Esophagus squamous epithelium (tissue), 5 donors: ENCODE results near the gene TJP3. TPM values are rescaled to one million over a fixed set of nuclear protein-coding genes. Genes with fewer than 3 reads are reported as not detected.
A peak's percentile ranks its signal among the peaks of the same experiment; 100 is the strongest.

ENCODE experiments used
- DNase-seq: peaks from one replicate; lab custom pipeline; 2025; lab: John Stamatoyannopoulos, UW
- H3K27ac ChIP-seq, 4 donors: fragments of 200-600 bp; sonication (generic); one replicate each; pipeline ENCODE4 v1.5.1; 2016 to 2019; ENCODE audit warnings: mild to moderate bottlenecking in 1 of 4
- H3K27me3 ChIP-seq, 4 donors: fragments of 200-600 bp; sonication (generic); 1 replicate in 3 of 4; 2 replicates in 1 of 4; pipeline versions ENCODE4 v1.5.1 to v1.6.0; 2017 to 2021; ENCODE audit warnings: antibody characterized with exemption in 1 of 4
- H3K36me3 ChIP-seq, 3 donors: fragments of 200-600 bp; sonication (generic); one replicate each; pipeline ENCODE4 v1.5.1; 2016 to 2019
- H3K4me1 ChIP-seq, 3 donors: fragments of 200-600 bp; sonication (generic); one replicate each; pipeline ENCODE4 v1.5.1; 2017 to 2019
- H3K4me3 ChIP-seq, 4 donors: fragments of 200-600 bp; sonication (generic); 1 replicate in 3 of 4; 2 replicates in 1 of 4; pipeline ENCODE4 v1.5.1; 2016 to 2019; ENCODE audit warnings: mild to moderate bottlenecking in 2 of 4, moderate library complexity in 1 of 4
- H3K9me3 ChIP-seq, 3 donors: fragments of 200-600 bp; sonication (generic); one replicate each; pipeline ENCODE4 v1.5.1; 2016 to 2019
- POLR2A ChIP-seq, 4 donors: fragments of 450-650 bp; IDR thresholded peaks; one replicate each; pipeline ENCODE4 v1.6.1; 2017; ENCODE audit warnings: antibody characterized with exemption in 4 of 4, mild to moderate bottlenecking in 4 of 4, moderate library complexity in 3 of 4
- WGBS, 2 donors: methylation state at CpG; one replicate each; pipeline ENCODE4 v1.1.5; 2018; 5-methylcytosine and 5-hydroxymethylcytosine counted together
- intact Hi-C: fragments of 100-400 bp; cut with DNase I; formaldehyde crosslinking; loops from one replicate; pipeline ENCODE4 v1.15.0; 2022
- total RNA-seq, 4 donors: library from RNA; depleted of rRNA; stranded (reverse); fragments of >200 nt; gene quantifications; one replicate each; pipeline ENCODE4 v1.1.0, GENCODE V29; 2016
- TF ChIP-seq, protein P1 (sequence below), 6 experiments: fragments of 450-650 bp in 4 of 6; fragments of 200-600 bp in 2 of 6; sonication (generic) in 2 of 6; IDR thresholded peaks; one replicate each; pipeline ENCODE4 v1.5.1; 2016 to 2019; ENCODE audit warnings: antibody characterized with exemption in 6 of 6, mild to moderate bottlenecking in 4 of 6, moderate library complexity in 4 of 6
- donor health status: DM: yes; HTN: yes; CAD: no.

Gene TJP3
- total RNA-seq, 4 donors from 2014 or later = 23.7 to 71.1 (median 28.0) TPM

DNA sequence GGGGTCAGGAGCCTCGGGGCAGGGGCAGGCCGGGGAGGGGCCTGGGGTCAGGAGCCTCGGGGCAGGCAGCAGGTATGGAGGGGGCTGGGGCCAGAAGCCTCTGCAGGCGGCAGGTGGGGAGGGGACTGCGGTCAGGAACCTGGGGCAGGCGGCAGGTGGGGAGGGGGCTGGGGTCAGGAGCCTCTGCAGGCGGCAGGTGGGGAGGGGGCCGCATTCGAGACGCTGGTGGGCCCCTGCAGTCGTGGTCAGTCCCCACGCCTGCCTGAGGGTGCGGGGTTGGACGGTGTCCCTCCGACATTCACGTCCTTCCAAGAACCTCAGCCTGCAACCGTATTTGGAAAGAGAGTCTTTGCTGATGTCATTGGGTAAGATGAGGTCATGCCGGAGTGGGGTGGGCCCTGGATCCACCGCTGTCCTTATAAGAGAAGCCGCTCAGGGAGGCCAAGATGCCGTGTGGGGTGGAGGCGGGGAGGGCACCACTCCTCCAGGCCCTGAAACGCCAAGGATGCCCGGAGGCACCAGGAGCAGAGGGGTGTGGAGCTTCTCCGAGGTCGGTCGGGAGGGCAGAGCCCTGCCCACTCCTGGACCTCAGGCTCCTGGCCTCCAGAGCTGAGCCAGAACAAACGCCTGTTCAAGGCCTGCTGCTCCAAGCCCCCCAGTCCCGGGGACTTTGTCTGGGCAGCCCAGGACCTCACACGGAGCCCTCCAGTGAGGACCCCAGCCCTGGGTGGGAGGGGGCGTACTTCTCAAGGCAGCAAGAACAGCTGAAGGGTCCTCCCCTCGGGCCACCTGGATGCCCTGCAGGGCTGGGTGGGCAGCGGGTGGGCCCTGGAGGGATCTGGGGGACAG, 38.0 kb upstream of the TJP3 start:
- Histone ChIP-seq H3K36me3 (peaks cover 0 to 10% (median 0%) of the 10 kb centered on the region in 3 donors), H3K27ac (peak overlapping the region; percentile 82 to 98 (median 93)), H3K4me3 (peak overlapping the region in 3 of 4 donors; percentile 15 to 58 (median 31)), H3K27me3 (no peaks in the 10 kb centered on the region), H3K4me1 (peaks cover 26 to 82% (median 47%) of the 10 kb centered on the region in 3 donors), H3K9me3 (no peaks in the 10 kb centered on the region)
- TF ChIP-seq, protein P1, sequence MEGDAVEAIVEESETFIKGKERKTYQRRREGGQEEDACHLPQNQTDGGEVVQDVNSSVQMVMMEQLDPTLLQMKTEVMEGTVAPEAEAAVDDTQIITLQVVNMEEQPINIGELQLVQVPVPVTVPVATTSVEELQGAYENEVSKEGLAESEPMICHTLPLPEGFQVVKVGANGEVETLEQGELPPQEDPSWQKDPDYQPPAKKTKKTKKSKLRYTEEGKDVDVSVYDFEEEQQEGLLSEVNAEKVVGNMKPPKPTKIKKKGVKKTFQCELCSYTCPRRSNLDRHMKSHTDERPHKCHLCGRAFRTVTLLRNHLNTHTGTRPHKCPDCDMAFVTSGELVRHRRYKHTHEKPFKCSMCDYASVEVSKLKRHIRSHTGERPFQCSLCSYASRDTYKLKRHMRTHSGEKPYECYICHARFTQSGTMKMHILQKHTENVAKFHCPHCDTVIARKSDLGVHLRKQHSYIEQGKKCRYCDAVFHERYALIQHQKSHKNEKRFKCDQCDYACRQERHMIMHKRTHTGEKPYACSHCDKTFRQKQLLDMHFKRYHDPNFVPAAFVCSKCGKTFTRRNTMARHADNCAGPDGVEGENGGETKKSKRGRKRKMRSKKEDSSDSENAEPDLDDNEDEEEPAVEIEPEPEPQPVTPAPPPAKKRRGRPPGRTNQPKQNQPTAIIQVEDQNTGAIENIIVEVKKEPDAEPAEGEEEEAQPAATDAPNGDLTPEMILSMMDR (IDR thresholded peaks at IDR 0.05) = no peak
- TF ChIP-seq POLR2A (IDR thresholded peaks at IDR 0.05) = peak in 2 of 4 donors; percentile 58 to 71
- no peak for DNase-seq
- intact Hi-C loops = loop anchor here (5.0 kb wide), 1 partner anchor 32 kb away; the partner anchor contains the start of gene PIP5K1C
- WGBS, 2 donors = 40 to 57% methylated on average over 2 to 14 of the region's 33 CpGs

DNA sequence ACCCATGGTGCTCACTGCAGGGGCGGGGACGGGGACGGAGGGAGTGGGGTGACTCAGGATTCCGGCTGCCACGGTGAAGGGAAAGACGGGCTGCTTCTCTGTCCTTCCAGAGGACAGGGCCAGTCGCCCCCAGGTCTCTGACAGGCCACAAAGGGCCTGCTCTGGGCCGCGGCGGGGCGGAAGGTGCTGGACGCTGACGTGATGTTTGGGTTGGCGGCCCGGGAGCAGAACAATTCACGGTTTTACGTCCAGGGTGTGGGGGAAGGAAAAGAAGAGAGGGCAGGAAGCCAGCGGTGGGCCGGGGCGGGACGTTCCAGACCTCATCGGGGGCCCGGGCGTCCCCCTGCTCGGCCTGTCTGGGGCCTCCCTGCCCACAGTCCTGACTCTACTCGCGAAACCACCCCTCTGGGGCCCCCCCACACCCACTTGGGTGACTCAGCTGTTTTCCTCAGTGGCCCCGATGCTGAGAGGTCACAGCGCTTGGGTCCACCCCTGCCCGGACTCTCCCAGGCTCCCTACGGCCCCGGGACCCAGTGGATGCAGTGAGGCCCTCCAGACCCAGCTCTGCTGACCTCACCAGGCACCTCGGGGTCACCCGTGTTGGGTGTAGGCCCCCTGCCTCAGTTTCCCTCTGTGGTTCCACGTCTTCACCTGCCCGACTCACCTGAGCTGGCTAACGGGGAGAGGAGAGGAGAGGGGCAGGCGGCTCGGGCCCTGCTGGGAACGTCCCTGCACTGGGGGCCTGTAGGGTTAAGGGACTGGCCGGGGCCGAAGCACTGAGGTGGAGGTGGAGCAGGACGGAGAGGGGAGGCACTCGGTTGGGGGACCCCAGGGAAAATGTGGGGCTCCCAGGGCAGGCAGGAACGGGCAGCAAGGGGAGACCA, 37.1 kb upstream of the TJP3 start:
- intact Hi-C loops = no loop called here
- Histone ChIP-seq H3K9me3 (no peaks in the 10 kb centered on the region), H3K27ac (peak overlapping the region; percentile 82 to 98 (median 93)), H3K4me1 (peaks cover 25 to 86% (median 43%) of the 10 kb centered on the region in 3 donors), H3K4me3 (peak overlapping the region in 3 of 4 donors; percentile 15 to 58 (median 31)), H3K36me3 (peaks cover 0 to 6% (median 0%) of the 10 kb centered on the region in 3 donors), H3K27me3 (no peaks in the 10 kb centered on the region)
- DNase-seq = no peak
- TF ChIP-seq, protein P1 (IDR thresholded peaks at IDR 0.05) = no peak
- peak in 2 of 4 donors; percentile 35 to 40 for TF ChIP-seq POLR2A (IDR thresholded peaks at IDR 0.05)
- WGBS, 2 donors = 59 to 68% methylated on average over 6 to 10 of the region's 45 CpGs

DNA sequence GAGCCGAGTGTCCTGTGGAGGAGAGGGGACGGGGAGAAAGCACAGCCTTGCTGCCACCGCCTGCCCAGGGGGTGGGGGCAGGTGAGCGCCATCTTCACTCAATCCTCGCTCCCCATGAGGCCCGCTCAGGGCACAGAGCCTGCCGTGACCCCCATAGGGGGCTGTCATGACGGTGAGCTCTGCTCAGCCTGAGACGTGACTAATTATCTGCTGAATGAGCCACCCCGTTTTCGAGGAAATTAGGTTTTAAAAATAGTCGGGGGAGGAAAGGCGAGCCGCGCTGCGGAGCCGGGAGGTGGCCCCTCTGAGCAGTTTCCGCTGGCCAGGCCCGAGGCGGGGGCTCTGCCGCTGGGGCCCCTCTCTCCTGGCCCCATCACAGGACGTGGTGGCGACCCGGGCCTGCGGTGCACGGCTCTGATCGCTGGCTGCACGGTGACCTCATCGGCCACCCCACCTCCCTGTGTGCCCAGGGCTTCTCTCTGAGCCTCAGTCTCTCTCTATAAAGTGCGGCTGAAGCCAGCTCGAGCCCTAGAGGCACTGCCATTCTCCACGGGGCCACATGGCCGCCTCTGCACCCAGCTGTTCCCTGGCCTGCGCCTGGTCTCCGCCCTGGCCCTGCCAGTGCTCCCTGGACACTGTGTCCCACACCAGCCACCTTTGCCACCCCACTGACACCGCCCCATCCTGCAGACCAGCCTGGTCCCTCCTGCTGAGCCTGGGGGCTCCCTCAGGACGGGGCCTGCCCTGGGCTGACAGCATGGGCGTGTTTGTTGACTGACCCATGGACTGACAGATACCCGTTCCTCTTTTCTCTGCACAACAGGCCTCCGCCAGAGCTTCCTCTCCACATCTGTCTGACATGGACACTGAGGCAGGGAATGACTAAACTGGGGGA, 36.3 kb upstream of the TJP3 start:
- no peak for TF ChIP-seq POLR2A (IDR thresholded peaks at IDR 0.05)
- TF ChIP-seq, protein P1 (IDR thresholded peaks at IDR 0.05) = peak in 2 of 6 experiments; percentile 2 to 9
- intact Hi-C loops = no loop called here
- Histone ChIP-seq H3K9me3 (no peaks in the 10 kb centered on the region), H3K27ac (peak overlapping the region; percentile 82 to 98 (median 93)), H3K4me1 (peaks cover 23 to 80% (median 41%) of the 10 kb centered on the region in 3 donors), H3K27me3 (no peaks in the 10 kb centered on the region), H3K4me3 (peak overlapping the region in 3 of 4 donors; percentile 15 to 58 (median 31)), H3K36me3 (peaks cover 0 to 3% (median 0%) of the 10 kb centered on the region in 3 donors)
- WGBS, 2 donors = 56 to 67% methylated on average over 11 to 12 of the region's 40 CpGs
- no peak for DNase-seq

DNA sequence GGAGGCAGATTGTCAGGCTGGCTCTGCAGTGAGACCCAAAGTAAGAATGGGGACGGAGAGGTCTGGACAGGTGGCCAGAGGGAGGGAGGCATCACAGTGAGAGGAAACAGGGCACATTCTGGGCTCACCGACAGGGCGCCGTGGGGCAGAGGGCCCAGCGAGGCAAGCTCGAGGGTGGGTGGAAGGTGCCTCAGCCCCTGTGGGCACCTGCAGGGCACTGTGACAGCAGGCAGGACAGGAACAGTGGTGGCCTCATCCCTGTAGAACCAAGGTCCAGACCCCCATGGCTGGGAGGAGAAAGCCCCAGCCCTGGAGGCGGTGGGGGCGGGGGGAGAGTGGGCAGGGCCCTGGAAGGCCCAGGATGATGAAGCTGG, 35.6 kb upstream of the TJP3 start:
- TF ChIP-seq POLR2A (IDR thresholded peaks at IDR 0.05) = no peak
- Histone ChIP-seq H3K27ac (peak overlapping the region; percentile 82 to 98 (median 93)), H3K27me3 (no peaks in the 10 kb centered on the region), H3K4me3 (no peak overlapping the region), H3K36me3 (no peaks in the 10 kb centered on the region), H3K4me1 (peaks cover 21 to 79% (median 41%) of the 10 kb centered on the region in 3 donors), H3K9me3 (no peaks in the 10 kb centered on the region)
- intact Hi-C loops = no loop called here
- no peak for DNase-seq
- 80 to 83% methylated on average over 2 to 6 of the region's 8 CpGs for WGBS, 2 donors
